ENCODE measurements around the gene TMCO6.
A peak's percentile ranks its signal among the peaks of the same experiment; 100 is the strongest.
"Not testable (repeated sequence)": the region's sequence is repeated elsewhere in the genome, so short reads cannot be mapped to it uniquely, and the experiment has no call there.

Gene TMCO6

DNA sequence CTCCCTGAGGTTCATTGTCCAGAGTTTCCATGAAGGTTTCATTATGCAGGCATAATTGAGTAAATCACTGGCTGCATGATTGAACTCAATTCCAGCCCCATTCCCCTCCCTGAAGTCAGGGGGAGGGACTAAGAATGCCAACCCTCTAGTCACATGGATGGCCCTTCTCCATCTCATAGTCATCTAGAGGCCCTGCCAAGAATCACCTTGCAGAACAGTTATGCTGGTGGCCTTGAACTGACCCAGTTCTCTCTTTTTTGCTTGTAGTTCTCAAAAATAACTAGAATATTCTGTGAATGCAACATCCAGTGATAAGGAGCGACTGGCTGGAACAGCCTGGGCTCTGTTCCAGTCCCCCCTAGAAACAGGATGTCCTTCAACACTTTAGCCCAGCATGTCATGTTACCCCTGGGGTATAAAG lies 42.9 kb upstream of the TMCO6 start:
- ChIA-PET CTCF (interaction anchor here (1.0 kb wide), 1 partner anchor 34 kb away, joined by 3 read pairs; no protein-coding TSS in a partner anchor), POLR2A (ENCODE audit: low non-redundant PET) (no interaction called here)
- H3K27ac ChIP-seq: no peak overlapping the region
- no peak for DNase-seq (ENCODE audit: low spot score)
- TF ChIP-seq, protein P1, sequence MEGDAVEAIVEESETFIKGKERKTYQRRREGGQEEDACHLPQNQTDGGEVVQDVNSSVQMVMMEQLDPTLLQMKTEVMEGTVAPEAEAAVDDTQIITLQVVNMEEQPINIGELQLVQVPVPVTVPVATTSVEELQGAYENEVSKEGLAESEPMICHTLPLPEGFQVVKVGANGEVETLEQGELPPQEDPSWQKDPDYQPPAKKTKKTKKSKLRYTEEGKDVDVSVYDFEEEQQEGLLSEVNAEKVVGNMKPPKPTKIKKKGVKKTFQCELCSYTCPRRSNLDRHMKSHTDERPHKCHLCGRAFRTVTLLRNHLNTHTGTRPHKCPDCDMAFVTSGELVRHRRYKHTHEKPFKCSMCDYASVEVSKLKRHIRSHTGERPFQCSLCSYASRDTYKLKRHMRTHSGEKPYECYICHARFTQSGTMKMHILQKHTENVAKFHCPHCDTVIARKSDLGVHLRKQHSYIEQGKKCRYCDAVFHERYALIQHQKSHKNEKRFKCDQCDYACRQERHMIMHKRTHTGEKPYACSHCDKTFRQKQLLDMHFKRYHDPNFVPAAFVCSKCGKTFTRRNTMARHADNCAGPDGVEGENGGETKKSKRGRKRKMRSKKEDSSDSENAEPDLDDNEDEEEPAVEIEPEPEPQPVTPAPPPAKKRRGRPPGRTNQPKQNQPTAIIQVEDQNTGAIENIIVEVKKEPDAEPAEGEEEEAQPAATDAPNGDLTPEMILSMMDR (conservative IDR thresholded peaks at IDR 0.05; ENCODE audit: low read depth): no peak

DNA sequence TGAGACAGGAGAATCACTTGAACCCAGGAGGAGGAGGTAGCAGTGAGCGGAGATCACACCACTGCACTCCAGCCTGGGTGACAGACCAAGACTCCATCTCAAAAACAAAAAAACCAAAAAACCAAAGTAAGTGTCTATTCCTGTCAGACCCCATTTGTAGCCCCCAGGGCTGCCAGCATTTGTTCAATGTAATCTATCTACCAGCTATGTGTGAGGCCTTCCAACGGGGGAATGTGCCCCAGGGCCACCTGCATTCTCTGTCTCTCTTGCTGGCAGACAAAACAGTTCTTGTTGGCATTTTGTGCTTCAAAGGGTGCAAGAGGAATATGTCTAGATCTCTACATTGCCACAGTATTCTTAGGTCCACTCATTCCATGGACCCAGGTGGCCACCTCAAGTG lies 40.4 kb upstream of the TMCO6 start:
- ChIA-PET POLR2A (ENCODE audit: low non-redundant PET) (no interaction called here), CTCF (no interaction called here)
- TF ChIP-seq, protein P1 (conservative IDR thresholded peaks at IDR 0.05; ENCODE audit: low read depth): no peak

DNA sequence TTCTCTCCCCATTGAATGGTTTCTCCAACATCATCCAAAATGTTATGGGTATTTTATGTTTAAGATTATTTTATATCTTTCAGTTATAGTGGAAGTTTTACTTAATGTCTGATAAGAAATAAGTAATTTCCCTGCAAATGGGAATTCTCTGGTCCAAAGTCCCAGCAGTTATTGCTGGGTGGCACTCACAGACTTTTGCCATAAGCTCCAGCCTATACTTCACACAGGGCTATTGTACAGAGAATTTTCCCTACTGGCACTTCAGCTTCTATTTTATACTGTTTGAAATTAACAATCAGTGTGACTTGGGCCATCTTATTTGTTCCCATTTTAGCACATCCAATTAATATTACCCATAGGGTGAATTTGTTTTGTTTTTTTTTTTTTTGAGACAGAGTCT lies 39.2 kb upstream of the TMCO6 start:
- CTCF ChIA-PET: interaction anchor here (0.5 kb wide), 1 partner anchor 925 kb away, joined by 3 read pairs; no protein-coding TSS in a partner anchor
- no peak overlapping the region for H3K27ac ChIP-seq
- TF ChIP-seq, protein P1 (conservative IDR thresholded peaks at IDR 0.05; ENCODE audit: low read depth): no peak
- POLR2A ChIA-PET (ENCODE audit: low non-redundant PET): no interaction called here
- DNase-seq (ENCODE audit: low spot score): no peak

More for the DNA sequence above, 40.4 kb upstream of the TMCO6 start:
- no peak overlapping the region for H3K27ac ChIP-seq
- DNase-seq (ENCODE audit: low spot score): no peak

DNA sequence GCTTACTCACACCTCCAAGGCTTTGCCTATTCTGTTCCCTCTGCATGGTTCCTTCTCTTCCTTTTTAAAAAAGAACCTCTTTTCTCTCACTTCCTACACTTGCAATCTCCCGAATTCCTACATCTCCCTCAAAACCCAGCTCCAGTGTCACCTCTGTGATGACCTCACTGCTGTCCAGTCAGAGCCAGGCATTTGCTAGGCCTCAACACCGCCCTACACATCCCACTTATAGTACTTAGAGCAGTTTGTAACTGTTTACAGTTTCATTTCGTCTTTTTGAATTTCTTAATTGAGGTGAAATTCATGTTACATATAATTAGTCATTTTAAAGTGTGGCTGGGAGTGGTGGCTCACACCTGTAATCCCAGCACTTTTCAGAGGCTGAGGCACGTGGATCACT lies 37.1 kb upstream of the TMCO6 start:
- peak overlapping the region; percentile 75 for H3K27ac ChIP-seq
- no peak for DNase-seq (ENCODE audit: low spot score)
- TF ChIP-seq, protein P1 (conservative IDR thresholded peaks at IDR 0.05; ENCODE audit: low read depth): no peak
- ChIA-PET CTCF (interaction anchor here (0.6 kb wide), 1 partner anchor 14 kb away, joined by 3 read pairs; no protein-coding TSS in a partner anchor), POLR2A (ENCODE audit: low non-redundant PET) (no interaction called here)

DNA sequence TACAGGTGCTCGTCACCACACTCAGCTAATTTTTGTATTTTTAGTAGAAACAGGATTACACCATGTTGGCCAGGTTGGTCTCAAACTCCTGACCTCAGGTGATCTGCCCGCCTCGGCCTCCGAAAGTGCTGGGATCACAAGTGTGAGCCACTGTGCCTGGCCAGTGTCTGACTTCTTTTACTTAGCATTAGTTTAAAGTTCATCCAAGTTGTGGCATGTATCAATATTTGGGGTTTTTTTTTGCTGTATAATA lies 35.9 kb upstream of the TMCO6 start:
- POLR2A ChIA-PET (ENCODE audit: low non-redundant PET); DNase-seq (ENCODE audit: low spot score): not testable (repeated sequence)
- CTCF ChIA-PET: interaction anchor here (1.3 kb wide), 1 partner anchor 28 kb away, joined by 3 read pairs; no protein-coding TSS in a partner anchor
- peak overlapping the region; percentile 75 for H3K27ac ChIP-seq

DNA sequence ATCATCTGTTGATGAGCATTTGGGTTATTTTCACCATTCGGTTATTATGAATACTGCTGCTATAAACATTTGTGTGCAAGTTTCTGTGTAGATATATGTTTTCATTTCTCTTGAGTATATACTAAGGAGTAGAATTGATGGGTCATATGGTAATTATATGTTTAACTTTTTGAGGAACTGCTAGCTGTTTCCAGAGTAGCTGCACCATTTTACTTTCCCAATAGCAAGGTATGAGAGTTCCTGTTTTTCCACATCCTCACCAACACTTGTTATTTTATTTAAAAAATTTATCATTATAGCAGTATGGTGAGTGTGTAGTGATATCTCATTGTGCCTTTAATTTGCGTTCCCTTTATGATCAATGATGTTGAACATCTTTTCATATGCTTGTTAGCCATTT lies 35.5 kb upstream of the TMCO6 start:
- DNase-seq (ENCODE audit: low spot score): no peak
- H3K27ac ChIP-seq: no peak overlapping the region
- CTCF ChIA-PET: interaction anchor here (1.3 kb wide), 1 partner anchor 27 kb away, joined by 3 read pairs; no protein-coding TSS in a partner anchor
- TF ChIP-seq, protein P1 (conservative IDR thresholded peaks at IDR 0.05; ENCODE audit: low read depth): no peak
- POLR2A ChIA-PET (ENCODE audit: low non-redundant PET): no interaction called here

DNA sequence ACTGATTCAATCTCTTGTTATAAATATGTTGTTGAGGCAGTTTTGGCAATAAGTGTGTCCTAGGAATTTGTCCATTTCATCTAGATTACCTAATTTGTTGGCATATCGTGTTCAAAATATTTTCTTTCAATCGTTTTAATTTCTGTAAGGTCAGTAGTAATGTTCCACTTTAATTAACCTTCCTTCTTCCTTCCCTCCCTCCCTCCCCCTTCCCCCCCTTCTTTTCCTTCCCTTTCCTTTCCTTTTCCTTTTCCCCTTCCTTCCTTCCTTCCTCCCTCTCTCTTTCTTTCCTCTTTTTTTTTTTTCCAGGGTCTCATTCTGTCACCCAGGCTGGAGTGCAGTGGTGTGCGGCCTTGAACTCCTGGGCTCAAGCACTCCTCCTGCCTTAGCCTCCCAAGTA lies 33.4 kb upstream of the TMCO6 start:
- TF ChIP-seq, protein P1 (conservative IDR thresholded peaks at IDR 0.05; ENCODE audit: low read depth): no peak
- ChIA-PET CTCF (no interaction called here), POLR2A (ENCODE audit: low non-redundant PET) (no interaction called here)
- no peak for DNase-seq (ENCODE audit: low spot score)
- no peak overlapping the region for H3K27ac ChIP-seq
